RCC 7860 (cell line): ENCODE measurements around the gene GFOD1.
A peak's percentile ranks its signal among the peaks of the same experiment; 100 is the strongest.

Source experiments
- DNase-seq: peaks from one replicate; pipeline ENCODE4 v3.0.0-alpha.2; 2015; ENCODE audit warnings: low spot score
- FAIRE-seq: peaks from 2 replicates; lab custom pipeline; 2012; peaks lifted over from hg19 to GRCh38; lab: Jason Lieb, UNC

The GFOD1 gene

GRCh38 chr6:13364842-13365241, 122.6 kb downstream of the GFOD1 start:
- FAIRE-seq (no peak), DNase-seq (no peak)

- FAIRE-seq (peak; percentile 62), DNase-seq (peak; percentile 82)
These were observed 125.0 kb downstream of the GFOD1 start for GRCh38 chr6:13362412-13362811.

- DNase-seq (peak; percentile 53), FAIRE-seq (no peak)
These were observed 126.5 kb downstream of the GFOD1 start for GRCh38 chr6:13360671-13361540.

- FAIRE-seq: no peak
- no peak for DNase-seq
These were observed 128.1 kb downstream of the GFOD1 start for GRCh38 chr6:13359287-13359686.

- FAIRE-seq (no peak), DNase-seq (no peak)
These were observed 128.9 kb downstream of the GFOD1 start for GRCh38 chr6:13358511-13358910.

- DNase-seq: peak; percentile 63
These were observed 129.8 kb downstream of the GFOD1 start for GRCh38 chr6:13357551-13358075.

GRCh38 chr6:13355999-13356785, 131.2 kb downstream of the GFOD1 start:
- DNase-seq: no peak
- FAIRE-seq: no peak

More at GRCh38 chr6:13357551-13358075, 129.8 kb downstream of the GFOD1 start:
- peak; percentile 67 for FAIRE-seq

- peak; percentile 90 for DNase-seq
- peak; percentile 92 for FAIRE-seq
These were observed 132.1 kb downstream of the GFOD1 start for GRCh38 chr6:13355043-13355945.

- peak; percentile 42 for FAIRE-seq
- DNase-seq: peak; percentile 59
These were observed 132.9 kb downstream of the GFOD1 start for GRCh38 chr6:13354331-13355042.

- DNase-seq (no peak), FAIRE-seq (no peak)
These were observed 135.2 kb downstream of the GFOD1 start for GRCh38 chr6:13352165-13352564.

GRCh38 chr6:13351271-13351670, 136.1 kb downstream of the GFOD1 start:
- FAIRE-seq (no peak), DNase-seq (no peak)

GRCh38 chr6:13349811-13350506, 137.4 kb downstream of the GFOD1 start:
- DNase-seq (no peak), FAIRE-seq (no peak)

- DNase-seq (no peak), FAIRE-seq (no peak)
These were observed 138.9 kb downstream of the GFOD1 start for GRCh38 chr6:13348334-13349113.

- no peak for DNase-seq
- no peak for FAIRE-seq
These were observed 141.2 kb downstream of the GFOD1 start for GRCh38 chr6:13346245-13346644.

GRCh38 chr6:13342414-13343019, 144.9 kb downstream of the GFOD1 start:
- FAIRE-seq (no peak), DNase-seq (no peak)

- FAIRE-seq (no peak), DNase-seq (no peak)
These were observed 147.4 kb downstream of the GFOD1 start for GRCh38 chr6:13339863-13340630.

GRCh38 chr6:13338038-13338437, 149.4 kb downstream of the GFOD1 start:
- FAIRE-seq (no peak), DNase-seq (no peak)
